Astrocyte (in vitro differentiated cells and primary cell): ENCODE results near the gene REL. TPM values are rescaled to one million over a fixed set of nuclear protein-coding genes. Genes with fewer than 3 reads are reported as not detected.

Experiments
- DNase-seq: peaks from one replicate; pipeline ENCODE4 v3.0.0-alpha.2; 2010; ENCODE audit warnings: low read depth
- FAIRE-seq: peaks from 2 replicates; lab custom pipeline; 2011; peaks lifted over from hg19 to GRCh38; lab: Jason Lieb, UNC
- H2AFZ ChIP-seq: 2 replicates; pipeline ENCODE4 v1.6.0; 2012; ENCODE audit warnings: low read depth, low read length, inconsistent platforms
- H3K27ac ChIP-seq: 2 replicates; pipeline ENCODE4 v1.5.1; 2011; ENCODE audit warnings: low read depth, low read length, inconsistent platforms
- H3K27me3 ChIP-seq: 2 replicates; pipeline ENCODE4 v1.6.0; 2011; ENCODE audit warnings: low read length, inconsistent platforms; ENCODE audit not compliant: insufficient read depth
- H3K36me3 ChIP-seq: 2 replicates; pipeline ENCODE4 v1.5.1; 2011; ENCODE audit warnings: low read length, inconsistent platforms; ENCODE audit not compliant: insufficient read depth
- H3K4me1 ChIP-seq: 2 replicates; pipeline ENCODE4 v1.5.1; 2011; ENCODE audit warnings: low read length, inconsistent platforms; ENCODE audit not compliant: insufficient read depth
- H3K4me2 ChIP-seq: 2 replicates; pipeline ENCODE4 v1.6.0; 2012; ENCODE audit warnings: low read length, inconsistent platforms
- H3K4me3 ChIP-seq: 2 replicates; pipeline ENCODE4 v1.5.1; 2011; ENCODE audit warnings: low read depth, mild to moderate bottlenecking, low read length, inconsistent platforms; ENCODE audit not compliant: insufficient read depth
- H3K79me2 ChIP-seq: 2 replicates; pipeline ENCODE4 v1.6.0; 2012; ENCODE audit warnings: mild to moderate bottlenecking, low read length, inconsistent platforms; ENCODE audit not compliant: insufficient read depth
- H3K9ac ChIP-seq: 2 replicates; pipeline ENCODE4 v1.6.0; 2012; ENCODE audit warnings: mild to moderate bottlenecking, low read length, inconsistent platforms
- H3K9me3 ChIP-seq: 2 replicates; pipeline ENCODE4 v1.5.1; 2012; ENCODE audit warnings: low read depth, mild to moderate bottlenecking, low read length, inconsistent platforms; ENCODE audit not compliant: insufficient read depth
- H4K20me1 ChIP-seq: 2 replicates; pipeline ENCODE4 v1.6.0; 2012; ENCODE audit warnings: low read length, inconsistent platforms; ENCODE audit not compliant: insufficient read depth
- H3K27ac Mint-ChIP-seq: one replicate; pipeline ENCODE4 v1.8.0; 2021; ENCODE audit warnings: mild to moderate bottlenecking, mixed read lengths; ENCODE audit not compliant: unreplicated experiment
- H3K27me3 Mint-ChIP-seq: one replicate; pipeline ENCODE4 v1.8.0; 2021; ENCODE audit warnings: low read depth, mixed read lengths; ENCODE audit not compliant: unreplicated experiment
- H3K36me3 Mint-ChIP-seq: one replicate; pipeline ENCODE4 v1.8.0; 2021; ENCODE audit warnings: low read depth, mixed read lengths; ENCODE audit not compliant: unreplicated experiment
- H3K4me1 Mint-ChIP-seq: one replicate; pipeline ENCODE4 v1.8.0; 2021; ENCODE audit warnings: low read depth, mixed read lengths; ENCODE audit not compliant: unreplicated experiment
- H3K4me3 Mint-ChIP-seq: one replicate; pipeline ENCODE4 v1.8.0; 2021; ENCODE audit warnings: mild to moderate bottlenecking, moderate library complexity, mixed read lengths; ENCODE audit not compliant: unreplicated experiment
- H3K9me3 Mint-ChIP-seq: one replicate; pipeline ENCODE4 v1.8.0; 2021; ENCODE audit warnings: mild to moderate bottlenecking, mixed read lengths; ENCODE audit not compliant: unreplicated experiment
- EZH2 ChIP-seq: IDR thresholded peaks from 2 replicates; pipeline ENCODE4 v1.6.1; 2012; ENCODE audit warnings: mild to moderate bottlenecking, low read length, inconsistent platforms; ENCODE audit not compliant: insufficient read depth
- total RNA-seq: library from RNA; stranded (reverse); gene quantifications from 2 replicates; pipeline ENCODE4 v1.2.1, GENCODE V29; 2021
- TF ChIP-seq, protein P1 (sequence below): IDR thresholded peaks from 2 replicates; pipeline ENCODE4 v1.5.1; 2011; ENCODE audit warnings: low read depth, mild to moderate bottlenecking, inconsistent platforms, low read length, moderate library complexity; ENCODE audit not compliant: insufficient read depth

Gene REL
- total RNA-seq, 1 donor from 2014 or later, result 6.5 TPM

DNA sequence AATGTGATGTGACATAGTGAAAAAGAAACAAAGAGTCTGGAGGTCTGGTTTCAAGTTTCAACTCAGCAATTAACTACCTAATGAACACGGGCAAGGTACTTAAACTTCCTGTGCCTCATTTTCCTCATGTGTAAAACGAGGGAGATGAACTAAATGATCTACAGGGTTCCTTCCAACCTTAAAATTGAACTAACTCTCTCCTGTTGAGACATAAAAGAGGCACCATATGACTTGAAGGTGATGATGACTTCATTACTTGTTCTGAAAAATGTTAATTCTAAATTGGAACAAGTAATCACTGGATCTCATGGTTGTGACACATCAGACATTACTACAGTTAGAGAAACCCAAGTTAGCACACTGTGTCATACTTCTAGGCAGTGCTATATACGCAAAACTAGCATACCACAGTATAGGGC lies 8.9 kb upstream of the REL start:
- Histone ChIP-seq H2AFZ (no peak overlapping the region), H3K79me2 (no peaks in the 10 kb centered on the region), H3K27me3 (no peaks in the 10 kb centered on the region), H3K27ac (no peak overlapping the region), H4K20me1 (no peaks in the 10 kb centered on the region), H3K9me3 (no peaks in the 10 kb centered on the region), H3K36me3 (no peaks in the 10 kb centered on the region), H3K4me3 (no peak overlapping the region), H3K9ac (no peak overlapping the region), H3K4me2 (no peak overlapping the region), H3K4me1 (no peaks in the 10 kb centered on the region)
- H3K9me3 Mint-ChIP-seq, result peaks cover 2% of the 10 kb centered on the region
- H3K27ac Mint-ChIP-seq, result no peak overlapping the region
- no peaks in the 10 kb centered on the region for H3K36me3 Mint-ChIP-seq
- DNase-seq (no peak), FAIRE-seq (no peak)
- H3K4me1 Mint-ChIP-seq, result no peaks in the 10 kb centered on the region
- no peaks in the 10 kb centered on the region for H3K27me3 Mint-ChIP-seq
- TF ChIP-seq, protein P1, sequence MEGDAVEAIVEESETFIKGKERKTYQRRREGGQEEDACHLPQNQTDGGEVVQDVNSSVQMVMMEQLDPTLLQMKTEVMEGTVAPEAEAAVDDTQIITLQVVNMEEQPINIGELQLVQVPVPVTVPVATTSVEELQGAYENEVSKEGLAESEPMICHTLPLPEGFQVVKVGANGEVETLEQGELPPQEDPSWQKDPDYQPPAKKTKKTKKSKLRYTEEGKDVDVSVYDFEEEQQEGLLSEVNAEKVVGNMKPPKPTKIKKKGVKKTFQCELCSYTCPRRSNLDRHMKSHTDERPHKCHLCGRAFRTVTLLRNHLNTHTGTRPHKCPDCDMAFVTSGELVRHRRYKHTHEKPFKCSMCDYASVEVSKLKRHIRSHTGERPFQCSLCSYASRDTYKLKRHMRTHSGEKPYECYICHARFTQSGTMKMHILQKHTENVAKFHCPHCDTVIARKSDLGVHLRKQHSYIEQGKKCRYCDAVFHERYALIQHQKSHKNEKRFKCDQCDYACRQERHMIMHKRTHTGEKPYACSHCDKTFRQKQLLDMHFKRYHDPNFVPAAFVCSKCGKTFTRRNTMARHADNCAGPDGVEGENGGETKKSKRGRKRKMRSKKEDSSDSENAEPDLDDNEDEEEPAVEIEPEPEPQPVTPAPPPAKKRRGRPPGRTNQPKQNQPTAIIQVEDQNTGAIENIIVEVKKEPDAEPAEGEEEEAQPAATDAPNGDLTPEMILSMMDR, result no peak
- no peak for TF ChIP-seq EZH2
- H3K4me3 Mint-ChIP-seq, result no peak overlapping the region

DNA sequence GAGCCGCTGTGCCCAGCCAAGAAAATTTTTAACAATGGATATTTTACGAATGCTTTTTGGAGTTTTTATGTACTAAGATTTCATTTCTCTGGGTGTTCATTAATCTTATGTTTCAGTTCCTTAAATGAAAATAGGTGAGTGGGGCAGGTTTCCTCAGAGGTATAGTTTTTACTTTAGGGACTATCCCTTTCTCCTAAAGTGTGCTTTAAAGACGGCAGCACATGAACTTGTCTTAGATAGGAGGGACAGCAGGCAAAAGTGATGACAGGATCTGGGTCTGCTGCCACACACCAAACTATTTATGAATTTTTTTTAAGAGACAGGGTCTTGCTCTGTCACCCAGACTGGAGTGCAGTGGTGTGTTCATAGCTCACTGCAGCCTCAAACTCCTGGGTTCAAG lies 8.0 kb upstream of the REL start:
- H2AFZ ChIP-seq, result no peak overlapping the region
- Mint-ChIP-seq H3K36me3 (no peaks in the 10 kb centered on the region), H3K27ac (no peak overlapping the region), H3K4me1 (no peaks in the 10 kb centered on the region), H3K27me3 (no peaks in the 10 kb centered on the region), H3K9me3 (peaks cover 2% of the 10 kb centered on the region), H3K4me3 (no peak overlapping the region)
- no peak for FAIRE-seq
- H3K79me2 ChIP-seq, result no peaks in the 10 kb centered on the region
- no peak overlapping the region for H3K27ac ChIP-seq
- no peak overlapping the region for H3K4me3 ChIP-seq
- no peaks in the 10 kb centered on the region for H3K36me3 ChIP-seq
- DNase-seq, result no peak
- no peaks in the 10 kb centered on the region for H3K27me3 ChIP-seq
- H3K4me2 ChIP-seq, result no peak overlapping the region
- no peaks in the 10 kb centered on the region for H3K9me3 ChIP-seq
- H4K20me1 ChIP-seq, result no peaks in the 10 kb centered on the region
- H3K4me1 ChIP-seq, result no peaks in the 10 kb centered on the region
- no peak for TF ChIP-seq EZH2
- TF ChIP-seq, protein P1, result no peak
- no peak overlapping the region for H3K9ac ChIP-seq

DNA sequence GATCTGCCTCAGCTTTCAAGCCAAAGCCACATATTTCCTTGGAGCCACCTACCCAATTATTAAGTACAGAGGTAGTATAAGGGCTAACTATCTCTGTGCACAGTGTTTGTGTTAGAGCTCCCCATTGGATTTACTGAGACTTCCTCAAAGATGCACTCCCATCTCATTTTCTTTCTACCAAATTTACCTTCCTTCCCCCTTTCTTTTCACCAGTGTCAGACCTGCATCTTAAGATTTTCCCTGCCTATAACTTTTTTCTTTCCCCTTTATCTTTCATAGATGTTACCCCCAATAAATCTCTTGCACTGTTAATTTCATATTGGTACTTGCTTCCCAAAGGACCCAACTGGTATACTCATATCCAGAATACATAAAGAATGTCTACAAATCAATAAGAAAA lies 5.9 kb upstream of the REL start:
- H3K4me3 ChIP-seq, result no peak overlapping the region
- H3K4me3 Mint-ChIP-seq, result no peak overlapping the region
- H3K4me1 ChIP-seq, result no peaks in the 10 kb centered on the region
- no peaks in the 10 kb centered on the region for H3K36me3 ChIP-seq
- H3K36me3 Mint-ChIP-seq, result no peaks in the 10 kb centered on the region
- no peak overlapping the region for H3K27ac Mint-ChIP-seq
- H3K79me2 ChIP-seq, result no peaks in the 10 kb centered on the region
- H3K27ac ChIP-seq, result no peak overlapping the region
- H3K9me3 ChIP-seq, result no peaks in the 10 kb centered on the region
- DNase-seq, result no peak
- H2AFZ ChIP-seq, result no peak overlapping the region
- no peaks in the 10 kb centered on the region for H3K9me3 Mint-ChIP-seq
- H3K4me1 Mint-ChIP-seq, result no peaks in the 10 kb centered on the region
- no peaks in the 10 kb centered on the region for H4K20me1 ChIP-seq
- H3K27me3 ChIP-seq, result no peaks in the 10 kb centered on the region
- H3K27me3 Mint-ChIP-seq, result no peaks in the 10 kb centered on the region
- FAIRE-seq, result no peak
- no peak overlapping the region for H3K9ac ChIP-seq
- no peak overlapping the region for H3K4me2 ChIP-seq
- TF ChIP-seq, protein P1, result no peak
- no peak for TF ChIP-seq EZH2
